GM19468 (cell line): Measurements from ENCODE around the gene ASB15.

Experiments
- ATAC-seq: cut with Tn5 transposase; IDR thresholded peaks from one replicate; pipeline ENCODE4 v1.9.1; 2021; ENCODE audit warnings: mild to moderate bottlenecking, moderate library complexity, moderate number of reproducible peaks; ENCODE audit not compliant: unreplicated experiment; ENCODE audit errors: extremely low read depth

The ASB15 gene

DNA sequence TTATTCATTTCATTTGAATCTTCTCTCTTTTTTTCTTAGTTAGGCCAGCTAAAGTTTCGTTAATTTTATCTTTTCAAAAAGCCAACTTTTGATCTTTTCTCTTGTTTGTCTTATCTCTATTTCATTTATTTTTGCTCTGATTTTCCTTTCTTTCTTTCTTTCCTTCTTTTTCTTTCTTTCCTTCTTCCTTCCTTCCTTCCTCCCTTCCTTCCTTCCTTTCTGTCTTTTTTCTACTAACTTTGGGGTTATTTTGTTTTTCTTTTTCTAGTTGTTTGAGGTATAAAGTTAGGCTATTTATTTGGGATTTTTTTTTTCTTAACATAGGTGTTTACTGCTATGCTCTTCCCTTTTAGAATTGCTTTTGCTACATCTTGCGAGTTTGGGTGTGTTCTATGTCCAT lies 13.2 kb upstream of the ASB15 start:
- no peak for ATAC-seq

DNA sequence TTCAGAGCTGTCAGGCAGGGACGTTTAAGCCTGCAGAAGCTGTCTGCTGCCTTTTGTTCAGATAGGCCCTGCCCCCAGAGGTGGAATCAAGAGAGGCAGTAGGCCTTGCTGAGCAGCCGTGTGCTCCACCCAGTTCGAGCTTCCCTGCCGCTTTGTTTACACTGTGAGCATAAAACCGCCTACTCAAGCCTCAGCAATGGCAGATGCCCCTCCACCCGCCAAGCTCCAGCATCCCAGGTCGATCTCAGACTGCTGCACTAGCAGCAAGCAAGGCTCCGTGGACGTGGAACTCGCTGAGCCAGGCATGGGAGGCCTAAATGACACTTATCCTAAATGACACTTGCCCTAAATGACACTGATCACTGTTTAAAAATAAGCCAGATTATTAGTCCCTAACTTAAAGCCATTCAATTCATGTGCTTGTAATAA lies 6.8 kb upstream of the ASB15 start:
- no peak for ATAC-seq

DNA sequence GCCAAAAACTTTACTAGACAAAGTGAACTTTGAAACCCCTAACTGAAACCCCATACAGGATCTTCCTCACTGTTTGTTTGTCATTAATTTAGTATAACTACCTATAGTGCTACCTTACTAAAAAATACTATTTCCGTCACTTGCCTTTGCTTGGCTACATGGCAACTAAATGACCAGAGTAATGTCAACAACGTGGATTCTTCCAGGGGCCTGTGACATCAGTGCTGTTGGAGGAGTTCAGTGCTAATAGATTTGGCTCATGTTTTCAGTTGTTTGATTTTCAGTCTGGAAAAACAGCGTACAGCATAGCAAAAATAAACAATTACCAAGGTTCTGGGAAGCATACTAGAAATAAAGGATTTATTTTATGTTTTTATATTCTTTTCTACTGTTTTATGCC lies 3.0 kb upstream of the ASB15 start:
- no peak for ATAC-seq

DNA sequence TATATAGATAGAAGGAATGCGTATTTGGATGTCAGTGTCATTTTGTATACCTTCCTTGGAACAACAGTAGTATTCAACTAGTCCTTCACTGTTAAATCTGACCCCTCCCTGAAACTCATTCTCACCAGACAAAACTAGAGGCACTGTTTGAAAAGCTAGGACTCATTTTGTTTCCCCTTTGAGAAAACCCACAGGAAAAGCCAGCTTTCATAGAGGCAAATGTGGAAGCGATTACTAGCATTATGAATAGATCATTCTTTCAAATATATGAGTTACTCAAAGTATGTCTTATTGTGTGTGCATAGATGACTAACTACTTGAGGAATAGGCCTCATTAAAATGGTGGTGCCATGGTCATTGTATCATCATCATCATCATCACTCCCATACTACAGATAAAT lies 1.9 kb upstream of the ASB15 start:
- no peak for ATAC-seq

DNA sequence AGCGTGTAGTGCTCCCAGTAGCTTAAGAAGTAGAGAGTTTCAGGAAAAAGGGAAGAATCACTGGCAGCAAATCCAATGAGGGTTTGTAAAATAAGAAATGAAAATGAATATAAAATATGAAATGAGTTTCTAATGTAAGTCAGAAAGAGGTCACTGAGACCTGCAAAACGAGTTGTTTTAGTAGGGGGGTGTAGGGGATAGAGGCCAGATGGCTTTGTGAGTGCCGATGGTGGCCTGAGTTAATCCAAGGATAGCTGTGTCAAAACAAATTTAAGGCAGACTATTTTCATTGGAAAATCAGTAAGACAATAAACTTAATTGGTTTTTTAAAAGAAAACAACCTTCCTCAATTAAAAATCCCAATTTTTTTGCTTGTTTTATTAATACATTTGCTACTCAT lies 745 bp upstream of the ASB15 start:
- ATAC-seq, result no peak

DNA sequence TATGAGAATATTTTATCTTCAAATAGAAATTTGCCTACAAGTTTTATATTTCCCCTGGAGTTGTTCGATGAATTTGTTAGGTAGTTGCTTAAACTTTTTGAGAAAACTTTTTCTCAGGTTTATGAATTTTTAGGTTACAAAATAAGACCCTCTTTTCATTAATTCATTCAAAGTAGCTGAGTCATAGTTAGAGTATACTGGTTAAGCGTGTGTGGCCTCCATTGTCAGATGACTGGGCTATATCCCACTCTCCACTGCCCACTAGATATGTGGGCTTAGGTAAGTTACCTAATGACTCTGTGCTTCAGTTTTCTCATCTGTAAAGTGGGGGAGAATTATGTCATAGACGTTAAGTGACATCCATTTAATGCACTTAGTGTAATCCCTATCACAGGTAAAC lies 1.0 kb downstream of the ASB15 start:
- ATAC-seq, result no peak

DNA sequence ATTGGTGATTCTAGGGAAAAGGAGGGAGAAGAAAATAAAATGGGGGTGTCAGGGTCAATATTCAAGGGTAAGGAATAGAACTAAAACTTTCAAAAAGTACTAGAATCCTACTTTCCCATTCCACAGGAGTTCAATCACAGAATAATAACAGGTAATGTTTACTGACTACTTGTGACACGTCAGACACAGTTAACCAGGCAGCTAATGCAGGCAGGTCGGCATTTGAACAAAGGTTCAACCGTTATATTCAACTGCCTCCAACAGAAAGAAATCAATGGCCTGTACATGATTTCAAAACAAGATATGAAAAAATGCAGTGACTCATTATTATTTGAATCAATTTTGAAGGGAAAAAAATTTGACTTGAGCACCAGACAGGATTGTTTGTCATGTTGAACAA lies 3.1 kb downstream of the ASB15 start:
- ATAC-seq, result no peak

DNA sequence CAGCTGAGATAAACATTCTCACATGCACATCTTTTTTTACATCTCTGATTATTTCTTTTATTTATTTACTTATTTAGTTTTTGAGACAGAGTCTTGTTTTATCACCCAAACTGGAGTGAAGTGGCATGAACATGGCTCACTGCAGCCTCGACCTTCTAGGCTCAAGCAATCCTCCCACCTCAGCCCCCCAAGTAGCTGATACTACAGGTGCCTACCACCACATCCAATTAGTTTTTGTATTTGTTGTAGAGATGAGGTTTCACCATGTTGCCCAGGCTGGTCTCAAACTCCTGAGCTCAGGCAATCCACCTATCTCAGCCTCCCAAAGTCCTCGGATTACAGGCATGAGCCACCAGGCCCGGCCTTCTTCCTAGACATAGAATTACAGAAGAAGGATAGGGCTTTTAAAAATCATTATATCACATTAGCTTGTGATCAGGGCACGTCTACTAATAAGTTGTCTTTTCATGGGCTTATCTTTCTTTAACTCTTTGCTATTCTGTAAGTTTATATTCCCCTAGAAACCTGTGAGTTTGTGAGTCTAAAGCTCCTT lies 5.9 kb downstream of the ASB15 start:
- ATAC-seq, result no peak

DNA sequence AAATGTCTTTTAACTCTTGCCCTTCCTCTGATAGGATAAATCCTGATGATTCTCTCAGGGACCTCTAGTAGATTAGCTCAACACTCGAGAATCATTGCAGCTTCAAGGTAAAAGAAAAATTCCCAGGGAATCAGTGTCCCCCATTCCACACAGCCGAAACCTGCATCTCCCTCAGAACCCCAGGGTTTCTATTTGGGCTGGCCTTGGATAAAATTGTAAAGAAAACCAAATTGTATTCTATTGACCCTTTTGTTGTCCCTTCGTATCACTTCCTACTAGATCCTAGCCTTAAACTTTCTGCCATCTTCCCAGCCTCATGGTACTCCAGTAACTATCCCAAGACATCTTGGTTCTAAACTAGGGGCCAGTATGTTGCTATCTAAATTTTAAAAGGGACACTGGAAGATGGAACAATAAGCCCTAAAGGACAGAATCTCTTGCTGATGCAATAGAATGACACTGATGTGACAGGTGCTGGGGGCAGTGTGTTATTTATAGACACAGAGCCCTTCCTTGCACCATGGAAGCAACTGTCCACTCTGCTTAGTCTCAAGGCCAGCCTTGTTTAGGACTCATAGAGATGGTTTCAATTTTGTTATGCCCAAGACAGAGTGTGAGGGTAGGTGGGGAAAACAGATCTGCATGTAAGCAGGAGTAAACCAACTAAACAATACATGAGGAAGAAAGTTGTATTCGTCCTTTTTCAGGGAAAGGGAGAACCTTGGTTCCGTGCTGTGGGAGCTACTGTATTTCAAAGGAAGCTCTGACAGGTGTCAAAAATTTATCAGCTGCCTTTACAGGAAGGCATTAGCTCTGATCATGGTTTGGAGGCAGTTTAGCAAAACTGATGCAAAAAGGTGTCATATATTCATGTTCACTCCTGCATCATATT lies 7.6 kb downstream of the ASB15 start:
- no peak for ATAC-seq

DNA sequence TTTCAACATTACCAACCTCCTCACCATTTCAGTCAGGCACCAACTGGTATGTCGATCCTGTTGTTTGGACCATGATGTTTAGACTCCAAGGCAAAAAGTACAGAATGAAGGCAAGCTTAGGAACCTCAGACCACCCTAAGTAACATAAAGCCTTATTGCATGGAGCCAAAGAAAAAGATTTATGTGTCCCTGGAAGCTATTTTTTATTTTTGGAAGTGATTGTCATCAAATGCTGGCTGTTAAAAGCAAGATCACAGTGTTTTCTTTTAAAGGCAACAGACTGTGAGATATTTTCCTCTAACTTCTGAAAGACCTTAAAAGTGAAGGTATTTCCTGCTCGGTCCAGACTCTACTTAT lies 8.2 kb downstream of the ASB15 start:
- ATAC-seq, result no peak

DNA sequence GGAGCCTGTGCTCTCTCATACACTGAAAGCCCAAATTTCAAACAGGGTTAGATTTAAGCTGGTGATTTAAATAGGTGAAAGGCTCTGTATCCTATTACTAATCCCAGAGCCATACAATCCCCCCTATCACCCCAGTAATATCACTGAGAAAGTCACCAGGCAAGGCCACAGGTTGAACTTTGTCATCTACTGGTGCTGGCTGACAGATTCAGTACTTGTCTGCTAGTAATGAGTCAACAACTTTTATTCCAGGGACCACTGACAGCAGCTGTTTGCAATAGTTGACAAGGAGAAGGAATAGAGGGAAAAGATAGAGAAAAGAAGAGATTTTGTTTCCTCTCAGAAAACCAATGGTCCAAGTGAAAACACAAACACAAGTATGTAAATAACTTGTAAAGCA lies 10.4 kb downstream of the ASB15 start:
- no peak for ATAC-seq

DNA sequence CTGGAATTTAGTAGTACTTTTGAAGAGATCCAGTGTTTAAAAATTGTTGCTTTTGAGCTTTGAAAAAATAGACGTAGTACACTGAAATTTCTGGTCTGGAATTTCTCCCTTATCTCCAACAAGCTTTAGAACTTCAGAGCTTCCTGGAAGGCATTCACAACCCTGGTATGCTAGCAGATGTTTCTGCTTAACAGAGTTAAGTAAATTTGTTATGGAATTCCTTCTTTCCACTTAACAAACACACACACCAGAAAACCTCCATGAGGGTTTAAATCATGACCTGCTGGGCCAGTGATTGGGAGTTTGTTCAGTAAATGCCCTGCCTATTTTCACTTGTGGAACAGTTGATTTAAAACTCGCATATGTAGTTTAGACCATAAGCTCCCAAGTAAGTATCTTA lies 13.7 kb downstream of the ASB15 start:
- no peak for ATAC-seq

DNA sequence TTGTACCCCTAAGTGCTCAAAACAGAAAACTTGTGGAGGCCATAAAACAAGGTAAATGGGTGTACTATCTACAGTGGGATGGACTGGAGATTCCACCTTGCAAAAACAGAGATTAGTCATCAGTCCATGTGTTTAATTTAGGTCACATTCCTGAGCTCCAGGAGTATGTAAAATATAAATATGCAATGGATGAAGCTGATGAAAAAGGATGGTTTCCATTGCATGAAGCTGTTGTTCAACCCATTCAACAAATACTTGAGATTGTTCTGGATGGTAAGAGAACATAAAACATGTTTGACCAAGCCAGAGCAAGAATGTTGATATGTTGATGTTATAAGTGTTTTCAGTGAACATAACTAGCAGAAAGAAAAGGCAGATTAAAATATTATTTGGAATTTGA lies 14.6 kb downstream of the ASB15 start:
- no peak for ATAC-seq

DNA sequence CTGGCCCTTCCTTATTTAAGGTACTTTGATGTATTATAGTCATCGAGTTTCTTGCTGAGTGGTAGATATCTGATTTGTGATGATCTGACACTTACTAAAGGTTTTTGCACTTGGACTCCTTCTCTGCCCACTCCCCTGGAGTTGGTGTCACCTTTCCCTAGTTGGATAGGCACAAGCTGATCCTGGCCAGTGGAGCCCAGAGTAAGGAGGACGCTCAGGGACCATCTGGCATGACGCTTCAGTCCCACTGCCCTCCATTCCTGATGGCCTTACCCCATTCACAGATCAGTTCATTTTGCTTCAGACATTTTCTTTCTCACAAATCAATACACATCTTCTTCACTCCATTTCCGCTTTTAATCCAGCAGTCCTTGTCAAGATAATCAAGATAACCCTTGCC lies 20.1 kb downstream of the ASB15 start:
- no peak for ATAC-seq

DNA sequence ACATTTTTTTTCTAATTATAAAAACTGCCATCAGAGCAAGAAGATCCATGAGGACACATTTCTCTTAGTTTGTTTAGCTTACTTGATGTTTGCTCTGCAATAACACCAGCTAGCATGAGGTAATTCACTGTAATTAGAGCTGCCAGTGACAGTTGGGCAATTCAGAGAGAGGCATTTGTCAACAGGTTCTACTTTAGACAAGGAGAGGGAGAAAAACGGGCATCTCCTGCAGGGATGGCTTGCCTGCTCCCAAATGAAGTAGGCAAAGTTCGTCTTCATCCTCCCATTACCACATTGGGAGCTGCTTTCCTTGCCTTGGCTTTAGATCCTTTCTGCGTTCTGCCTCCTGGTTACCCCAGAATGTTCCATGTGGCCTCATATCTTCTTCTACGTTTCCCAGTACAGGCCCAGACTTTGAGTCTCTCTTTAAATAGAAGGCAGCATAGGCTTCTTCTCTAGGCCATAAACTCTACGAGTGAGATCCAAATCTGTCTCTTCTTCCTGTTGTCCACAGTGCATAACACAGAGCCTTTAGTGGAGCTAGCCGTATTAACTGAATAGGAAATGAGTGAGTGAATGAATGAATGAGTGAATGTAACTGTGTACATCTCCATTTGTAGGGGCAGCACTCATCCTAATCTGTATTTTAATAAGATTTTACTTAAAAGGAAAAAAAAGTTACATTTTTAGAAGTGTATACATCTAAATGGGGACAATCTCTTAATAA lies 21.2 kb downstream of the ASB15 start:
- ATAC-seq, result no peak

DNA sequence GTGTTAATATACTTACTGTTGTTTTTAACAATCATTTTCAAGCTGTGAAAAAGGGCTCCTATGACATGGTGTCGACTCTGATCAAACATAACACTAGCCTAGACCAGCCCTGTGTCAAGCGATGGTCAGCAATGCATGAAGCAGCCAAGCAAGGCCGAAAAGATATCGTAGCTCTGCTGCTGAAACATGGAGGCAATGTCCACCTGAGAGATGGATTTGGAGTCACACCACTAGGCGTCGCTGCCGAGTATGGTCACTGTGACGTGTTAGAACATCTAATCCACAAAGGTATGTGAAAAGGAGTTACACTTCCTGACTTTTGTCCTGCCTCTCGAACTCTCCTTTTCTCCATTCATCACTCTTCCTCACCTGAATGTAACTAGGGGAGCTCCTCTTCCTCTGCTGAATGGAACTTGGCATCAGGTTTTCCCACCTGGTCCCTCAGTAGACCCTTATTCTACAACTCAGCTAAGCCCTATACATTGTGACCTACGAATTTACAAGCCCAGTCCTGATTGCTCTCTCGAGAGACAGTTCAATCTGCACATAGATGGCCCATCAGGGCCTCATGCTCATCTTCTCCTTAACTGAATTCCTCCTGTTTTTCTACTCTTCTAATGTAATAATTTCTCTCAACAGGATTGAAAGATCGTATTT lies 23.0 kb downstream of the ASB15 start:
- ATAC-seq, result peak; percentile 82

DNA sequence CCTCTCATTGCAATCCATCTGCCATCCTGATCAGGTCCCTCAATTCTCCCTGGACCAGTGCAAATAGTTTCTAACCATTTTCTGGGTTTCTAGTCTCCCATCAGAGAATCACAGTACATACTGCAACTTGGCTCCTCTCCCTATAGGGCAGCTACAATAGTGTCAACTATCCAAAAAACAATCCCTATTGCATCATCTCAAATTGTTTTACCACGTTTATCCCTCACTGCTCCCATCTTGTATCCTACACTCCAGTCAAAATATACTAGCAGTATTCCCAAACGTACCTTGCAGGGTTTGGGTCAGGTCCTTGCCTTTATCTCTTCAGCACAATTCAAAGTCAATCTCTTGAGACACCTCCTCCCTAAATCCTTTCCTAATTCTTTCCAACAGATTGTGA lies 23.6 kb downstream of the ASB15 start:
- no peak for ATAC-seq

DNA sequence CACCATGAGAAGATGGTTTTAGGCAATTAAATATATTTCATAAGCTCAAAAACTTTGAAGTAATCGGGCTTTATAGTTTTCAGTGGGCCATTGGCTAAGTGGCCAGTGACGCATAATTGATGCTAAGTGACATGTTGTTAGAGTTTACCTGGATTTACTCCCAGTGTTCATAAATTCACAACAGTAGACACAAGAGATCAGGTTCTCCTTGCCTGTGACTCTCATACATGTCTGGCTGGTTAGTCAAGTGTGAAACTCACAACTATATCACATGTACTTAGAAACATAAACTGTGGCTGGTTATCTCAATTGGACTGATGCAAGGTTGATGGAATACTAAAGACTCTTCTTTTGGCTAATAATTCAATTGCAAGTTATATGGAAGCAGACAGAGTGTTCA lies 26.2 kb downstream of the ASB15 start:
- no peak for ATAC-seq

DNA sequence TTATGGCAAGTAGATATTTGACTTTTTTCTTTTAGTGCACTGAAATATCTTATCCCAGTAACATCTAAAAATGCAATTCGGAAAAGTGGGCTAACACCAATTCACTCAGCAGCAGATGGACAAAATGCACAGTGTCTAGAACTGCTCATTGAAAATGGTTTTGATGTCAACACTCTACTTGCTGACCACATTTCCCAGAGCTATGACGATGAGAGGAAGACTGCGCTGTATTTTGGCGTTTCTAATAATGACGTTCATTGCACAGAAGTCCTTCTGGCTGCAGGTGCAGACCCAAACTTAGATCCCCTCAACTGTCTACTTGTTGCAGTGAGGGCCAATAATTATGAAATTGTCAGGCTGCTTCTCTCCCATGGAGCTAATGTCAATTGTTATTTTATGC lies 27.2 kb downstream of the ASB15 start:
- ATAC-seq, result no peak

DNA sequence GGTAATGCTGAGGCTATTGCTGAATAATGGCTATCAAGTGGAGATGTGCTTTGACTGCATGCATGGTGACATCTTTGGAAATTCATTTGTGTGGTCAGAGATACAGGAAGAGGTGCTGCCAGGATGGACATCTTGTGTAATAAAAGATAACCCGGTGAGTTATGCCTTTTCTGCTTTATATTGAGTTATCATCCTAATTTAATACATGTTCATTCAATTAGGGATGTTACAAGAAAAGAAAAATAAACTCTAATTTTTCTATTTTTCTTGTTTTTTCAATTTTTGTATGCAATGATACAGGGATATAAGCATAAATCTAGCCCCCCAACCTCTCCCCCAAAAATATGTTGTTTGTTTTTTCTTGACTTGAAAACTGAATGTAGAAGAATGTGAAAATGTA lies 27.7 kb downstream of the ASB15 start:
- ATAC-seq, result no peak

DNA sequence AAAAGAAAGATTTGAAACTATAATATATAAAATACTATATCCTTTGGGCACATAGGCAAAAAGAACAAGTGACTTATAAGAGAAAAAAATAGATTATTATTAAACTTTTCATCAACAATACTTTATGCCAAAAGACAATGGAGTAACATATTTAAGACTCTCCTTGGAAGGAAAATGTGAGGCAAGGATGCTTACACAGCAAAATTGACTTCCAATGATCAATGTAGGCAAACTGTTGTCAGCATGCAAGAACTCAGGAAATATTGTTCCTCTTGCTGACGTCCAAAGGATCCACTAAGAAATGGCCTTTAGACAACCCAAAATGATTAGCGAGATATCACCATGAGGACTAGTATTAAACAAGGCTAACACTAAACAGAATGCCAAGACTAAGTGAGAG lies 31.2 kb downstream of the ASB15 start:
- no peak for ATAC-seq
